NCI-H1694 (cell line): ENCODE data around the gene BMI1.

ENCODE experiments used
- DNase-seq: peaks from one replicate; lab custom pipeline; 2025; lab: John Stamatoyannopoulos, UW

BMI1 gene

DNA sequence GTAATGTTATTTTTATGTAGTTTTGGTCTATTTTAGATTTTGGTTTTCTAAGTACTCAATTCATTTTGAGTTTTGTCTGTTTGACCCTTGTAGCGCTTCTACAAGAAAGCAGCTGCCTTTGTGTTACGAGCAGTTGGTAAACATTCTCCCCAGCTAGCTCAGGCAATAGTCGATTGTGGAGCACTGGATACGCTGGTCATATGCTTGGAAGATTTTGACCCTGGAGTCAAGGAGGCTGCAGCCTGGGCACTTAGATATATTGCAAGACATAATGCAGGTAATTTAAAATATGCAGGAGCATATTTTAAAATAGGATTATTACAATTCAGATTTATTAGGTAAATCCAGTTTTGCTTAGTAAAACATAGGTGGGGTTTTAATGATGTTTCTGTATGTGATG is 47.5 kb downstream of the BMI1 start:
- no peak for DNase-seq

DNA sequence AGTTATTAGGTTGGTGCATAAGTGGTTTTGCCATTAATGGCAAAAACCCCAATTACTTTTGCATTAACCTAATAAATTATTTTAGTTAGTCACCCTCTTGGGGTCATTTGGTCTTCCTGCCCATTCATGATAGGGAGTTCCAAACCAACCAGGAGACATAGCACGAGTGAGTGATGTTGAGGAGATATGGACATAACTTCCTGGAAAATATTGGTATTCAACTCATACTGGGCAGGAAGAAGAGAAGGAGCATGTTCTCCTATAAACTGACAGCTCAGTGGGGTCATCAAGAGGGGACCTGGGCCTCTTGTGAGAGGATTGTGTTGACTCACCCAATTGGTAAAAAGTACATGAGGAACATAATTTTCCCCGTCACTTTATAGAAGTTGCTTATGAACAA is 48.1 kb downstream of the BMI1 start:
- no peak for DNase-seq

DNA sequence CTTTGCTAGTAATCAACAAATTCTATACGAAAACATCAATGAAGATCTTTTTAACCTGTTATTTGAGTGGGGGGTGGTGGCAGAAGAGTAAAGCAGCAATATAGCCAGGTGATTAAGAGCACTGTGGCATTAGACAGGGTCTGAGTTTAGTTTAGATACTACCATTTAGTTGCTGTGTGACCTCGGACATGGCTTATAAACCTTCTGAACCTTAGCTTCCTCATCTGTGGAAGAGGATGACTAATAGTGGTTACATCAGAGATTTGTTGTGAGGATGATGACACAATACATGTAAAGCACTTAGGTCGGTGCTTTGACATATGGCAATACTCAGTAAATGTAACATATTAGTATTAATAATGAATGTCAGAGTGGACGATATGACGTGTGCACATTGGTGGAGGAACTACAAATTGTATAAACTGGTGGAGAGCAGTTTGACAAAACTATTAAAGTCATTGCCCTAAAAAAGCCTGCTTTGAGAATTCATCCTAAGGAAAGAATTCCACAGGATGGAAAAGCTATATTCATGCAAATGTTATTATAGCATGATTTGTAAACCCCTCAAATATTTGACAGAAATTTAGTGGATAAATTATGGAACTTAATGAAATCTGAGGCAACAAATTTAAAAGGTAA is 48.7 kb downstream of the BMI1 start:
- DNase-seq: no peak

DNA sequence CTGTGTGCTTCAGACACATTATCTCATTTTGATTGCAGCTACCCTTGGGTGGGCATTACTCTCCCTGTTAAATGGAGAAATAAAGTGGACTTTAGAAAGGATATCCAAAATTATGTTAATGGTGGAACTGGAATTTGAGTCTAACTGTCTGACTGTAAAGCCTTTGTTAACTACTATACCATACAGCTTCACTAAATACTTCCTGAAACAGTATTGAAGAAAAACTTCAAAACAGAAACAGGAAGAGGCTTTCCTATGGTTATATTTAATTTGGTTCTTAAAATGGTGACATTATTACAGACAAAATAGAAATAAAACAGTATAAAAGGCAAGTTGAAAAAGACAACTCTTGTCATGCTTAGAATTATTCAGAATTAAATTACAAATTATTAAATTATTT is 49.4 kb downstream of the BMI1 start:
- DNase-seq: no peak

DNA sequence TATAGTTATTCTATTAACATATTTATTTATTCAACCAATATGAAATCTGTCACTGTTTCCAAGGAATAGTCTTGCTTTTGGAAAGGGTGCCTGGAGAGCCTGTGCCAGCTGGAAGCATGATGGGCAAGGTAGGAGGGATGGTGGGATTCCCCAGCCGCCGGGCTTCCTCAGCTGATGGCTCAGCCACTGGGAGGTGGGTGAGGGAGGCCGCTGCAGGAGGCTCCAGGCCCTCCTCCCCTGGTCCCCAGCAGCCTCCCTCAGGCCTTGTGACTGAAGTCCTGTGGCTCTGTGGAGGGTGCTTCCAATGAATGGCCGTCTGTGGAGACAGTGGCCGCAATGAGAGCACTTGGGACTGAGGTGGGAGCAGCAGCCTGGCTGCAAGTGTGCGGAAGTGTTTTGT is 51.4 kb downstream of the BMI1 start:
- no peak for DNase-seq

DNA sequence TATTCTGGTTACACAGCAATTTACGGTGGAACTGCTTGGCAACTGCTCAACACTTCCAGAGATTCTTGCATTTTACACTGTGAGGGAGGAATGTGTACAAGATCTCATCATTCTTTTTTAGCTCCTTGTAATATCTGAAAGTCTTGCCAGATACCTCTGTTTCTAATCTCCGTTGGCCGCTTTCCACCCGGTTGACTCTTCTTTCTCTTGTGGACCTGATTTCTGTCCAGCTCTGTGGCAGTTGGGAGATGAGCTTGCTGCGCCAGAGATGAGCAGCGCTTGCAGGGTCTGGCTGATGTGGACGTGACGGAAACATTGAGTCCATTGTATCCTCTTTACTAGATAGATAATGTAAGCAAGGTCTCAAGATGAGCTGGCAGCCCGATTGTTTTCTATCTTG is 52.0 kb downstream of the BMI1 start:
- DNase-seq: no peak

DNA sequence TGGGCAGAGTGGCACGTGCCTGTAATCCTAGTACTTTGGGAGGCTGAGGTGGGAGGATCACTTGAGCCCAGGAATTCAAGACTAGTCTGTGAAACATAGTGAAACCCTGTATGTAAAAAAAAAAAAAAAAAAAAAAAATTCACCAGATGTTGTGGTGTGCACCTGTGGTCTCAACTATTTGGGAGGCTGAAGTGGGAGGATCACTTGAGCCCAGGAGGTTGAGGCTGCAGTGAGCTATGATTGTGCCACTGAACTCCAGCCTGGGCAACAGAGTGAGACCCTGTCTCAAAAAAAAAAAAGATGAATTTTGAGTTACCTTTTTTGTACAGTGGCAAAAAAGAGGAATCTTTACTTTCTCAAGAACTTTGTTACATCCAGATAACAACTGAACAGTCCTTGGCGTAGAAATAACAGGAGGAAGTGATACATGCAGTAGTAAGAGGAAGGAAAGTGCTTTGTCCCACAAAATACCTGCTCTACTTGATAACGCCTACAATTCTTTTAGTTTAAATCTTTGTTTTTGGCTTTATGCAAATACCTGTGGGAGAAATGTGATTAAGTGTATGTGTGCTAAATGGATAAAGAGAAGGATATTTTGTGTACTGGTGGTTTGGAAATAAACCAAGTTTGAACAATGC is 53.7 kb downstream of the BMI1 start:
- no peak for DNase-seq

DNA sequence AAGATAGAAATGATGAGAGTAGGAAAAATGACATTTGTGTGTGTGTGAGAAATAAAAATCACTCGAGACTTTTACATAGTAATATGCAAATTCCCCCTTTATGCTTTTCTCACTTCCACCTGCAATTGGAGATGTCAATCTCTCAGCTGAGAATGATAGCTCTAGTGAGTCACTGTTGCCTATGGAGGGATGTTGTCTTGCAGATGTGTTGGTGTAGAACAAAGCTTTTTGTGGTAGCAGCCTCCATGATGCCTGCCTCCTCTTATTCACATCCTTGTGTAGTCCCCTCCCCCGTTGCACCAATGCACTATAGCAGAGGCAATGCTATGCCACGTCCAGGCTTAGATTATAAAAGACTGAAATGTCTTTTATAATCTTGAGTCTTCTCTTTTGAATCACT is 58.2 kb downstream of the BMI1 start:
- no peak for DNase-seq
